CD4-positive, alpha-beta T cell (primary cell): ENCODE results near the gene KMO. TPM values are rescaled to one million over a fixed set of nuclear protein-coding genes. Genes with fewer than 3 reads are reported as not detected.
A peak's percentile ranks its signal among the peaks of the same experiment; 100 is the strongest.

Experiments
- ATAC-seq: fragments of 200-7000 bp; cut with Tn5 transposase; one replicate; pipeline ENCODE4 v1.10.0; 2022; ENCODE audit warnings: mild to moderate bottlenecking; ENCODE audit not compliant: poor library complexity
- CTCF ChIA-PET: fragments of 350-600 bp; sonication (Branson Sonifier 250); formaldehyde crosslinking; loops from one replicate; lab custom pipeline; 2021; ENCODE audit warnings: antibody characterized with exemption, inconsistent platforms; lab: Charles Lee
- POLR2A ChIA-PET: fragments of 350-600 bp; sonication (Branson Sonifier 250); formaldehyde crosslinking; loops from one replicate; lab custom pipeline; 2021; ENCODE audit warnings: antibody characterized with exemption, inconsistent platforms; lab: Charles Lee
- DNase-seq, 14 experiments: peaks; one replicate each; pipeline ENCODE4 v3.0.0-alpha.2; 2013 to 2020; ENCODE audit warnings: mixed read lengths in 2 of 14
- H3K27ac ChIP-seq, 2 donors: one replicate each; pipeline versions ENCODE4 v1.5.1 to v1.7.0; 2013; ENCODE audit warnings: low read length in 2 of 2, low read depth in 1 of 2, mild to moderate bottlenecking in 1 of 2
- H3K27me3 ChIP-seq, 2 experiments: 1 replicate in 1 of 2; 2 replicates in 1 of 2; pipeline versions ENCODE4 v1.6.1 to v1.7.0; 2013; ENCODE audit warnings: low read length in 2 of 2, control low read depth in 1 of 2, mild to moderate bottlenecking in 1 of 2, moderate library complexity in 1 of 2; ENCODE audit not compliant: insufficient read depth in 2 of 2, control insufficient read depth in 1 of 2
- H3K36me3 ChIP-seq: one replicate; pipeline ENCODE4 v1.6.1; 2013; ENCODE audit warnings: low read length, control low read depth; ENCODE audit not compliant: insufficient read depth
- H3K4me1 ChIP-seq: one replicate; pipeline ENCODE4 v1.6.1; 2013; ENCODE audit warnings: low read length, control low read depth; ENCODE audit not compliant: insufficient read depth
- H3K4me3 ChIP-seq: one replicate; pipeline ENCODE4 v1.5.1; 2013; ENCODE audit warnings: mild to moderate bottlenecking, low read length, moderate library complexity
- H3K9me3 ChIP-seq, 2 experiments: 1 replicate in 1 of 2; 2 replicates in 1 of 2; pipeline versions ENCODE4 v1.6.1 to v1.7.0; 2013; ENCODE audit warnings: low read length in 2 of 2, mild to moderate bottlenecking in 2 of 2, control low read depth in 1 of 2, moderate library complexity in 1 of 2; ENCODE audit not compliant: control insufficient read depth in 1 of 2, insufficient read depth in 1 of 2
- H3K27ac Mint-ChIP-seq: one replicate; pipeline ENCODE4 v1.8.0; 2020; ENCODE audit warnings: mixed read lengths
- H3K27me3 Mint-ChIP-seq: one replicate; pipeline ENCODE4 v1.8.0; 2021; ENCODE audit warnings: mixed read lengths
- H3K36me3 Mint-ChIP-seq: one replicate; pipeline ENCODE4 v1.8.0; 2021; ENCODE audit warnings: low read depth, mixed read lengths
- H3K4me1 Mint-ChIP-seq: one replicate; pipeline ENCODE4 v1.8.0; 2021; ENCODE audit warnings: low read depth, mixed read lengths
- H3K4me3 Mint-ChIP-seq: one replicate; pipeline ENCODE4 v1.8.0; 2020; ENCODE audit warnings: mild to moderate bottlenecking, mixed read lengths
- H3K9me3 Mint-ChIP-seq: one replicate; pipeline ENCODE4 v1.8.0; 2020; ENCODE audit warnings: mixed read lengths
- CTCF ChIP-seq: fragments of 200-600 bp; IDR thresholded peaks from one replicate; pipeline ENCODE4 v1.8.0; 2022; ENCODE audit warnings: antibody characterized with exemption, mild to moderate bottlenecking
- intact Hi-C, 2 experiments: fragments of 100-400 bp; cut with DNase I in 1 of 2; cut with micrococcal nuclease in 1 of 2; formaldehyde crosslinking; loops; one replicate each; pipeline versions ENCODE4 v1.15.1 to v1.9.0; 2023 to 2025; cut with DNase I, micrococcal nuclease
- total RNA-seq, 174 experiments: library from RNA in 2 of 174; stranded (reverse) in 2 of 174; gene quantifications; one replicate each; pipeline ENCODE4 v1.2.3 and lab custom pipeline; 2021 to 2026

The KMO gene
- total RNA-seq, 2 experiments from 2014 or later: not detected

- ChIA-PET POLR2A (no interaction called here), CTCF (no interaction called here)
- H3K36me3 ChIP-seq: no peaks in the 10 kb centered on the region
- H3K9me3 ChIP-seq: no peaks in the 10 kb centered on the region
- no peaks in the 10 kb centered on the region for H3K27me3 Mint-ChIP-seq
- no peaks in the 10 kb centered on the region for H3K4me1 Mint-ChIP-seq
- H3K36me3 Mint-ChIP-seq: peaks cover 23% of the 10 kb centered on the region
- ATAC-seq: no peak
- H3K4me3 Mint-ChIP-seq: no peak overlapping the region
- no peaks in the 10 kb centered on the region for H3K9me3 Mint-ChIP-seq
- no peak for TF ChIP-seq CTCF
- no peaks in the 10 kb centered on the region for H3K4me1 ChIP-seq
- no peaks in the 10 kb centered on the region for H3K27me3 ChIP-seq
- DNase-seq: no peak
- no peak overlapping the region for H3K4me3 ChIP-seq
- H3K27ac Mint-ChIP-seq: no peak overlapping the region
- no peak overlapping the region for H3K27ac ChIP-seq
- intact Hi-C loops: no loop called here
These were observed 59.6 kb downstream of the KMO start for GRCh38 chr1:241591736-241592135.

GRCh38 chr1:241592273-241592958, 60.2 kb downstream of the KMO start:
- Histone ChIP-seq H3K9me3 (no peaks in the 10 kb centered on the region), H3K27me3 (no peaks in the 10 kb centered on the region), H3K4me3 (no peak overlapping the region), H3K27ac (no peak overlapping the region), H3K36me3 (no peaks in the 10 kb centered on the region), H3K4me1 (no peaks in the 10 kb centered on the region)
- ChIA-PET CTCF (no interaction called here), POLR2A (no interaction called here)
- Mint-ChIP-seq H3K27ac (no peak overlapping the region), H3K36me3 (peaks cover 23% of the 10 kb centered on the region), H3K4me3 (no peak overlapping the region), H3K4me1 (no peaks in the 10 kb centered on the region), H3K27me3 (no peaks in the 10 kb centered on the region), H3K9me3 (no peaks in the 10 kb centered on the region)
- no peak for TF ChIP-seq CTCF
- ATAC-seq (no peak), DNase-seq (peak in 2 of 14 experiments; percentile 21 to 54)
- intact Hi-C loops: no loop called here

GRCh38 chr1:241593186-241593585, 61.0 kb downstream of the KMO start:
- POLR2A ChIA-PET: no interaction called here
- Histone ChIP-seq H3K27me3 (no peaks in the 10 kb centered on the region), H3K4me3 (no peak overlapping the region), H3K9me3 (no peaks in the 10 kb centered on the region), H3K36me3 (no peaks in the 10 kb centered on the region), H3K4me1 (no peaks in the 10 kb centered on the region), H3K27ac (no peak overlapping the region)
- CTCF ChIA-PET: no interaction called here
- no peak overlapping the region for H3K4me3 Mint-ChIP-seq
- H3K9me3 Mint-ChIP-seq: no peaks in the 10 kb centered on the region
- no peaks in the 10 kb centered on the region for H3K27me3 Mint-ChIP-seq
- ATAC-seq (no peak), DNase-seq (no peak)
- H3K27ac Mint-ChIP-seq: no peak overlapping the region
- TF ChIP-seq CTCF: no peak
- H3K4me1 Mint-ChIP-seq: no peaks in the 10 kb centered on the region
- intact Hi-C loops: no loop called here
- H3K36me3 Mint-ChIP-seq: peaks cover 23% of the 10 kb centered on the region
